Measurements from ENCODE around the gene NR3C2. TPM values are rescaled to one million over a fixed set of nuclear protein-coding genes. Genes with fewer than 3 reads are reported as not detected.

Gene NR3C2
- total and polyA plus RNA-seq, 2 of the 4 experiments (the other 2 are of a cell fraction), result 1.1 to 2.3 TPM

DNA sequence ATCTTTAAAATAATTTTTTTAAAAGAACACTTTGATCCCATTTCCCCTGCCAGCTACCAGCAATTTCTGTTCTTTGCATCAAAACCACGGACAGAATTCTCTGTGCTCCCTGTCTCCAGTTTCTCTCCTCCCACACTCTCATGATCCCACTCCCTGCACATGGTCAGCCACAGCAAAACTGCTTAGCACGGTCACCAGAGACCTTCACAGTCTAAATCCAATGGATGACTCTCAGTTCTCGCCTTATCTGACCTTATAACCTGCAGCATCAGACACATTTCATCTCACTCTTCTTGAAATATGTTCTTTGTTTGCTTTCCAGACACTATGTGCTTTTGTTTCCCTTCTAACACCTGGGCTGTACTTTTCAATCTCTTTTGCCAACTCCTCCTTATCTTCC is 131.5 kb downstream of the NR3C2 start:
- H3K9me3 ChIP-seq (ENCODE audit: control insufficient read depth, insufficient read depth, low read length), result no peaks in the 10 kb centered on the region
- intact Hi-C loops (cut with micrococcal nuclease) (no loop called here), in situ Hi-C loops (cut with MboI; ENCODE audit: low sequenced_read_pairs) (no loop called here), dilution Hi-C loops (cut with HindIII; ENCODE audit: low sequenced_read_pairs, unreplicated experiment) (no loop called here)
- no peak overlapping the region for H3K27ac ChIP-seq (ENCODE audit: insufficient read depth, low read length)
- no peak for DNase-seq
- H3K4me1 ChIP-seq (ENCODE audit: control insufficient read depth, insufficient read depth, low read length), result no peaks in the 10 kb centered on the region
- H4K20me1 ChIP-seq (ENCODE audit: insufficient read depth, low read length), result no peaks in the 10 kb centered on the region
- ATAC-seq (ENCODE audit: low read depth), result no peak
- H2BK20ac ChIP-seq (ENCODE audit: low read depth, low read length), result no peak overlapping the region
- no peak overlapping the region for H3K23ac ChIP-seq (ENCODE audit: low read depth, low read length)
- no peak overlapping the region for H2AFZ ChIP-seq (replicated peaks; ENCODE audit: low read length, poor library complexity)
- H3K56ac ChIP-seq (ENCODE audit: extremely low read depth, insufficient read depth, low read length), result no peak overlapping the region
- H2BK15ac ChIP-seq (ENCODE audit: low read depth, low read length), result no peak overlapping the region
- no peak overlapping the region for H4K5ac ChIP-seq (ENCODE audit: low read depth, low read length)
- no TSS peak for BruUV-seq (replicated peaks)
- H4K91ac ChIP-seq (ENCODE audit: insufficient read depth, low read depth, low read length), result no peak overlapping the region
- POLR2A ChIA-PET (ENCODE audit: unreplicated experiment), result no interaction called here
- no peak overlapping the region for H2BK120ac ChIP-seq (ENCODE audit: low read depth, low read length)
- H3K4me3 ChIP-seq (ENCODE audit: insufficient read depth, low read depth, low read length), result no peak overlapping the region
- H3K36me3 ChIP-seq (ENCODE audit: control insufficient read depth, insufficient read depth, low read length), result no peaks in the 10 kb centered on the region
- H2AK9ac ChIP-seq (replicated peaks; ENCODE audit: low read depth, low read length, poor library complexity), result no peak overlapping the region
- no peak overlapping the region for H3K4me2 ChIP-seq (ENCODE audit: low read depth, low read length)
- no peak overlapping the region for H4K8ac ChIP-seq (ENCODE audit: low read depth in 2 of 2, low read length in 2 of 2)
- 0 out of 2 replicates have a peak, but pooled peaks cover 5% of the 10 kb centered on the region for H3K9me1 ChIP-seq (ENCODE audit: insufficient read depth, low read length)
- H3K9ac ChIP-seq (ENCODE audit: low read depth, low read length), result no peak overlapping the region
- WGBS, 2 experiments (ENCODE audit: extremely low coverage in 2 of 2, insufficient read length in 1 of 2), result 60% methylated on average over 2 of the region's 3 CpGs; no CpG with 5 or more reads in 1 of the 2 experiments
- no peak overlapping the region for H2AK5ac ChIP-seq (ENCODE audit: low read depth, low read length)
- CTCF ChIA-PET, result interaction anchor here (1.8 kb wide), 1 partner anchor 24 kb away, joined by 5 read pairs; no protein-coding TSS in a partner anchor
- H3K14ac ChIP-seq (replicated peaks; ENCODE audit: low read depth, low read length), result no peak overlapping the region
- no peak overlapping the region for H3K4ac ChIP-seq (ENCODE audit: low read depth, low read length)
- H3K79me1 ChIP-seq (ENCODE audit: low read depth in 1 of 2, low read length in 2 of 2), result no peaks in the 10 kb centered on the region
- no peaks in the 10 kb centered on the region for H3K27me3 ChIP-seq (ENCODE audit: control insufficient read depth, insufficient read depth, low read length)
- no peak for TF ChIP-seq NFE2L2 (IDR thresholded peaks at IDR 0.05; ENCODE audit: low read depth, low read length)
- TF ChIP-seq, protein P1, sequence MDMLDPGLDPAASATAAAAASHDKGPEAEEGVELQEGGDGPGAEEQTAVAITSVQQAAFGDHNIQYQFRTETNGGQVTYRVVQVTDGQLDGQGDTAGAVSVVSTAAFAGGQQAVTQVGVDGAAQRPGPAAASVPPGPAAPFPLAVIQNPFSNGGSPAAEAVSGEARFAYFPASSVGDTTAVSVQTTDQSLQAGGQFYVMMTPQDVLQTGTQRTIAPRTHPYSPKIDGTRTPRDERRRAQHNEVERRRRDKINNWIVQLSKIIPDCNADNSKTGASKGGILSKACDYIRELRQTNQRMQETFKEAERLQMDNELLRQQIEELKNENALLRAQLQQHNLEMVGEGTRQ (IDR thresholded peaks at IDR 0.05; ENCODE audit: low read depth, low read length), result no peak
- TF ChIP-seq BHLHE40 (IDR thresholded peaks at IDR 0.05; ENCODE audit: low read depth, low read length), result no peak
- TF ChIP-seq RCOR1 (IDR thresholded peaks at IDR 0.05; ENCODE audit: insufficient replicate concordance, low read length), result no peak
- TF ChIP-seq RAD21 (IDR thresholded peaks at IDR 0.05; ENCODE audit: low read length), result no peak
- TF ChIP-seq CEBPB (IDR thresholded peaks at IDR 0.05; ENCODE audit: low read depth, low read length), result no peak
- TF ChIP-seq SMC3 (IDR thresholded peaks at IDR 0.05; ENCODE audit: low read depth, low read length), result no peak
- TF ChIP-seq, protein P2, sequence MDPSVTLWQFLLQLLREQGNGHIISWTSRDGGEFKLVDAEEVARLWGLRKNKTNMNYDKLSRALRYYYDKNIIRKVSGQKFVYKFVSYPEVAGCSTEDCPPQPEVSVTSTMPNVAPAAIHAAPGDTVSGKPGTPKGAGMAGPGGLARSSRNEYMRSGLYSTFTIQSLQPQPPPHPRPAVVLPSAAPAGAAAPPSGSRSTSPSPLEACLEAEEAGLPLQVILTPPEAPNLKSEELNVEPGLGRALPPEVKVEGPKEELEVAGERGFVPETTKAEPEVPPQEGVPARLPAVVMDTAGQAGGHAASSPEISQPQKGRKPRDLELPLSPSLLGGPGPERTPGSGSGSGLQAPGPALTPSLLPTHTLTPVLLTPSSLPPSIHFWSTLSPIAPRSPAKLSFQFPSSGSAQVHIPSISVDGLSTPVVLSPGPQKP (IDR thresholded peaks at IDR 0.05; ENCODE audit: borderline replicate concordance, low read depth, low read length), result no peak
- TF ChIP-seq MAFK (IDR thresholded peaks at IDR 0.05; ENCODE audit: low read depth, low read length), result no peak
- H2BK5ac ChIP-seq (ENCODE audit: low read depth, low read length, poor library complexity, severe bottlenecking), result no peak overlapping the region
- H3K18ac ChIP-seq (ENCODE audit: low read depth, low read length), result no peak overlapping the region

Data from IMR-90 (cell line).